C4-2B (cell line): ENCODE results near the gene ADCY1.

Source experiments
- CTCF ChIP-seq: fragments of 450-650 bp; conservative IDR thresholded peaks from 2 replicates; pipeline ENCODE4 v1.5.1; 2017; ENCODE audit warnings: mild to moderate bottlenecking
- ZFX ChIP-seq: fragments of 450-650 bp; IDR thresholded peaks from 2 replicates; pipeline ENCODE4 v1.6.1; 2017

- TF ChIP-seq CTCF (no peak), ZFX (no peak)
These were observed 21.9 kb downstream of the ADCY1 start for GRCh38 chr7:45595809-45596664.
